ENCODE results near the gene ADGRB3. TPM values are rescaled to one million over a fixed set of nuclear protein-coding genes. Genes with fewer than 3 reads are reported as not detected.
"Not testable (repeated sequence)": the region's sequence is repeated elsewhere in the genome, so short reads cannot be mapped to it uniquely, and the experiment has no call there.

ADGRB3 gene
- total and polyA plus RNA-seq, 5 experiments from 2014 or later: not detected

DNA sequence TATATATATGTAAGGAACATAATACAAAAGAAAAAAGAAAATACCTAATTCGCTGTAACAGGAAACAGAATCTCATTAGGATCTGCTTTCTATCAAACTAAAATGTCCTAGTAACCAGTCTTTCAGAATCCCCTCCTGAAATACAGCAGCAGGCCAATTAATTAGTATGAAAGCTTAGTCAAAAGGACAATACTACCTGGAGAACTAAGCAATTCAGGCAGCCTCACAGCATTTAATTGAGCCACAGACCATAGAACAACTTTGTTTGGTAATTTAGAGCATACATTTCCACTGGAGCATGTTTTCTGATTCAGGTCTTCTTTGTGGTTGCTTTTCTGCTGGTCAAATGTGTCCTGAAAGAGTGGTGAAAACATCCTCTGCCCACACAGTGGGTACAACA is 645.8 kb downstream of the ADGRB3 start:
- H3K4me1 Mint-ChIP-seq: no peaks in the 10 kb centered on the region
- H3K27ac Mint-ChIP-seq: no peak overlapping the region
- ATAC-seq: no peak

GRCh38 chr6:69284176-69284730 is 649.2 kb downstream of the ADGRB3 start:
- Mint-ChIP-seq H3K27me3 (no peaks in the 10 kb centered on the region), H3K27ac (no peak overlapping the region), H3K36me3 (no peaks in the 10 kb centered on the region), H3K4me3 (no peak overlapping the region), H3K9me3 (peaks cover 0 to 10% (median 2%) of the 10 kb centered on the region in 9 donors), H3K4me1 (no peaks in the 10 kb centered on the region)
- POLR2A ChIA-PET: no interaction called here
- DNase-seq (no peak), ATAC-seq (no peak)

More for the DNA sequence above, 645.8 kb downstream of the ADGRB3 start:
- Mint-ChIP-seq H3K4me3 (no peak overlapping the region), H3K36me3 (no peaks in the 10 kb centered on the region), H3K27me3 (no peaks in the 10 kb centered on the region), H3K9me3 (peaks cover 0 to 13% (median 2%) of the 10 kb centered on the region in 9 donors)
- POLR2A ChIA-PET: no interaction called here
- DNase-seq: no peak

DNA sequence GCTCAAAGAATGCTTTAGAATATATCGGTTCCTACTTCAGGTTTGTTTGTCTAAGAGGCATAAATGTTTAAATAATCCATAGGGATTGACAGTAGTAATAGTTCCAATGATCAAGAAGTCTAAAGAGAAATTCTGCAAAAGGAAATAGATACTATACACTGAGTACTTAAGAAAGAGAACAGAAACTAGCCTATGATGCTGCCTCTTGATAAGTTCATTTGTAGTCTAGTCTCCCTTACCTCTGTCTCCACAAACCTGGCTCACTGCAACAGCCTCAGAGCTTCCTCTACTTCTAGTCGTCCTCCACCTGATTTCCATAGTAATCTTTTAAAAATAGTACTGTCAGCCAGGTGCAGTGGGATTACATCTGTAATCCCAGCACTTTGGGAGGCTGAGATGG is 650.0 kb downstream of the ADGRB3 start:
- H3K4me3 Mint-ChIP-seq: no peak overlapping the region
- no peaks in the 10 kb centered on the region for H3K4me1 Mint-ChIP-seq
- POLR2A ChIA-PET: no interaction called here
- H3K27ac Mint-ChIP-seq: no peak overlapping the region
- peaks cover 0 to 14% (median 2%) of the 10 kb centered on the region in 9 donors for H3K9me3 Mint-ChIP-seq
- no peaks in the 10 kb centered on the region for H3K27me3 Mint-ChIP-seq
- ATAC-seq (no peak), DNase-seq (no peak)
- H3K36me3 Mint-ChIP-seq: no peaks in the 10 kb centered on the region

- POLR2A ChIA-PET: no interaction called here
- Mint-ChIP-seq H3K9me3 (peaks cover 0 to 14% (median 2%) of the 10 kb centered on the region in 9 donors), H3K27ac (no peak overlapping the region), H3K27me3 (no peaks in the 10 kb centered on the region), H3K4me1 (no peaks in the 10 kb centered on the region), H3K36me3 (no peaks in the 10 kb centered on the region), H3K4me3 (no peak overlapping the region)
- no peak for DNase-seq
- ATAC-seq: no peak
Measured at GRCh38 chr6:69286331-69286730, 651.2 kb downstream of the ADGRB3 start.

- ATAC-seq, DNase-seq, H3K9me3 Mint-ChIP-seq, H3K27ac Mint-ChIP-seq, H3K27me3 Mint-ChIP-seq, H3K4me1 Mint-ChIP-seq, POLR2A ChIA-PET, H3K36me3 Mint-ChIP-seq, H3K4me3 Mint-ChIP-seq: not testable (repeated sequence)
Measured at GRCh38 chr6:69288198-69288597, 653.1 kb downstream of the ADGRB3 start.

DNA sequence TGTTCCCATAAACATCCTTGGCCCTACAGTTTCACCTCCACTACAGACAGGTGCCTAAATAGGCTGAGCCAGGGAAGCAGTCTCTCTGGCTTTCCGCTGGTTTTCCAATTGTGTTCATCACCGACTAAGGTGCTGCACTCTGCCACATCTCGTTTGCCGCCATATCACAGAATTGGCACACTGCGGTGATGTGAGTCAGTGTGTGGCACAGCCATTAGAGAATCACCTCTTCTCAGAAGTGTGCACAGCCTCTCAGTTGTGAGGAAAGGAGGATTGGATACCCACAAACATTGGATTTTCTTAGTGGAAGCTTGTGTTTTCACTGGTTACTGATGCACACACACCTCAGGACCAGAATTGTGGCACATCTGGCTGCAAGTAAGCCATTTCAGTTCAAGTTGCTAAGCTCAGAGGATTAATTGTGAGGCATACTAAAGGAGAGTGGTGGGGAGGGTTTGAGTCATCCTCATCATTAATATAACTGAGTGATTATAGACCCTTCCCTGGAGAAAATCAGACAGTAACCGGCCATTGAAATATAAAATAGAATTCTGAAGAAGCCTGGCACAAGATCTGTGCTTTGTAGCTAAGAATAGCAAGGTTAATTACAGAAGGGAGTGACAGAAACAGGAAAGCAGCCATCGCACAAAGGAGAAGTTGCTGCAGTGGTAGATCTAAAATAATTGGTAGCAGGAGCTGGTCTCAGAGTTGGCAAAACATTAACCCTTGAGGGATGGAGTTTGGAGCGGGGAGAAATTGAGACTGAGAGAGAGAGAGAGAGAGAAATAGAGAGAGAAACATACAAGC is 654.8 kb downstream of the ADGRB3 start:
- Mint-ChIP-seq H3K4me1 (no peaks in the 10 kb centered on the region), H3K4me3 (no peak overlapping the region), H3K9me3 (peaks cover 0 to 9% (median 0%) of the 10 kb centered on the region in 9 donors), H3K27ac (no peak overlapping the region), H3K36me3 (no peaks in the 10 kb centered on the region), H3K27me3 (no peaks in the 10 kb centered on the region)
- no peak for ATAC-seq
- POLR2A ChIA-PET: no interaction called here
- DNase-seq: no peak

DNA sequence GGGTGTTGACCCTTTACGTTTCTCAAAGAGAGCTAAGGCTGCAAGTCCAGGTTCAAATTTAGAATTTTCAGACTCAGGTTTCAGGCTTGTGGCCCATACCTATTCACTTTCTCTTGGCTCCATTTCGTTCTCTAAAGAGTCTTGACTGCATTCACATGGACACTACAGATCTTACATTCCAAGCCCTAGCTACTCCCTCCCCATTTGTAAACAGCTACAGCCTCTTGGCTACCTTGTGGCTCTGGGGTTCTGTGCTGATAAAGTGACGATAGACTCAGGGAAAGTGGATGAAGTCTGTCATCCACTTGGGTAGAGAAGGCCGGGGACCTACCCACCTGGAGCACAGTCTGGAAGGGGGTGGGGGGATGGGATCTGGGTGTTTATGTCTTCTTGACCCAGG is 658.4 kb downstream of the ADGRB3 start:
- POLR2A ChIA-PET: no interaction called here
- Mint-ChIP-seq H3K27me3 (no peaks in the 10 kb centered on the region), H3K36me3 (no peaks in the 10 kb centered on the region), H3K4me3 (no peak overlapping the region), H3K9me3 (peaks cover 0 to 7% (median 2%) of the 10 kb centered on the region in 9 donors), H3K27ac (no peak overlapping the region), H3K4me1 (no peaks in the 10 kb centered on the region)
- DNase-seq (no peak), ATAC-seq (no peak)

- no peaks in the 10 kb centered on the region for H3K36me3 Mint-ChIP-seq
- no peaks in the 10 kb centered on the region for H3K4me1 Mint-ChIP-seq
- POLR2A ChIA-PET: no interaction called here
- no peak for ATAC-seq
- no peak overlapping the region for H3K27ac Mint-ChIP-seq
- DNase-seq: no peak
- peaks cover 0 to 9% (median 2%) of the 10 kb centered on the region in 9 donors for H3K9me3 Mint-ChIP-seq
- H3K27me3 Mint-ChIP-seq: no peaks in the 10 kb centered on the region
- no peak overlapping the region for H3K4me3 Mint-ChIP-seq
Measured at GRCh38 chr6:69294407-69294806, 659.3 kb downstream of the ADGRB3 start.

GRCh38 chr6:69294862-69295261 is 659.8 kb downstream of the ADGRB3 start:
- Mint-ChIP-seq H3K27ac (no peak overlapping the region), H3K36me3 (no peaks in the 10 kb centered on the region), H3K9me3 (peaks cover 0 to 9% (median 0%) of the 10 kb centered on the region in 9 donors), H3K27me3 (no peaks in the 10 kb centered on the region), H3K4me3 (no peak overlapping the region), H3K4me1 (no peaks in the 10 kb centered on the region)
- POLR2A ChIA-PET: no interaction called here
- no peak for DNase-seq
- no peak for ATAC-seq

- no peak overlapping the region for H3K27ac Mint-ChIP-seq
- H3K36me3 Mint-ChIP-seq: no peaks in the 10 kb centered on the region
- ATAC-seq (no peak), DNase-seq (no peak)
- H3K4me3 Mint-ChIP-seq: no peak overlapping the region
- POLR2A ChIA-PET: no interaction called here
- peaks cover 0 to 21% (median 3%) of the 10 kb centered on the region in 9 donors for H3K9me3 Mint-ChIP-seq
- H3K4me1 Mint-ChIP-seq: no peaks in the 10 kb centered on the region
- H3K27me3 Mint-ChIP-seq: no peaks in the 10 kb centered on the region
Measured at GRCh38 chr6:69303382-69303781, 668.3 kb downstream of the ADGRB3 start.

DNA sequence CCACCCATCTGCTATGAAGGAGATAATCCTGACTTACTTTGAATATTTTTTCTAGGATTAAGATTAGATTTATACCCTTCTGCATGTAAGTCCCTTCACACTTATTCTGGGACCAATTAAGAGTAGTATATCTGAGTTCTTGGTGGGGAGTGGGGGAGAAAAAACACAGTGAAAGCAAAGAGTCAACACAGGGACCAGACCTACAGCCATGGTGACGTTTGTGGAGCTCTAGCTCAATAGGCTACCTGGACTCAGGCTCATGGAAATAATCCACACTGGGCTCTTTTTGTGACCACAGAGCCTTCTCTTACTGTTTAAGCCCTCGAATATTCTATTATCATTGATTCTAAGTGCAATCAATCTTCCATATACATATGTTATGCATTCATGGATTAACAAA is 670.4 kb downstream of the ADGRB3 start:
- POLR2A ChIA-PET: no interaction called here
- Mint-ChIP-seq H3K27me3 (no peaks in the 10 kb centered on the region), H3K9me3 (peaks cover 0 to 21% (median 4%) of the 10 kb centered on the region in 9 donors), H3K4me1 (no peaks in the 10 kb centered on the region), H3K4me3 (no peak overlapping the region), H3K36me3 (no peaks in the 10 kb centered on the region), H3K27ac (no peak overlapping the region)
- ATAC-seq (no peak), DNase-seq (no peak)

GRCh38 chr6:69308584-69308983 is 673.5 kb downstream of the ADGRB3 start:
- ATAC-seq (no peak), DNase-seq (no peak)
- Mint-ChIP-seq H3K9me3 (peaks cover 0 to 11% (median 4%) of the 10 kb centered on the region in 9 donors), H3K27ac (no peak overlapping the region), H3K27me3 (no peaks in the 10 kb centered on the region), H3K36me3 (no peaks in the 10 kb centered on the region), H3K4me3 (no peak overlapping the region), H3K4me1 (no peaks in the 10 kb centered on the region)
- POLR2A ChIA-PET: no interaction called here

DNA sequence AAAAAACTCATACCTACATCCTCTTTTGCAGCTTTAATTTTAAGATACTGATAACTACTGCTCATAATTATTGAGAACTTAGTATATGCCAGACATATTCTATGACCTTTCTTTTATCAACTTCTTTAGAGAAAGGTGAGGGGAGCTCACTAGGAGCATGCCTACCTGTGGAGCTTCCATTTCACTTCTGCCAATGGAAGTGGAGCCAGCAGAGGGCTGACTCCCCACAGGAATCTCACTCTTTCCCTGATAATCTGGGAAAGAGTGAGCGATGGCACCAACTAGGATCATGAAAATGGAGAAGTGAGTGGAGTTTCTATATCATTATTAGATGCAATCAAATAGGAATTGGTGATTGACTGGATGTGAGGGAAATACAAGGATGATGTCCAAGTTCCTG is 676.8 kb downstream of the ADGRB3 start:
- no peaks in the 10 kb centered on the region for H3K27me3 Mint-ChIP-seq

DNA sequence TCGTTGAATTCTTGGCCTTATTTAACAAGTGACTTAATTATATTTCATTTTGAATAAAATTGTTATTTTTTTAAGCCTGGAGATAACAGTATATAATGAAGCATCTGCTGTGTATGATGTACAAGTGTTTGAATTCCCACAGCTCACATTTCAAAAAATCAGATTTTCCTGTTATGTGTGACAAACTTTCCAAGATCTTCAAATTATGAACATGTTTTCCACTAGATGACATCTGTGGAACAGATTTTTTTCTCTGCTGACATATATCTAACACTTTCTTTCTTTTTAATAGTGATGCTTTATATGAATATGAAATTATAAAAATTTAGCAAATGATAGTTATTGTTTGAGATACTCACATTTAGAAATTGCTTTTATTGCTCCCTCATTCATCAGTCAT is 678.9 kb downstream of the ADGRB3 start:
- H3K4me1 Mint-ChIP-seq: no peaks in the 10 kb centered on the region
- POLR2A ChIA-PET: no interaction called here
- H3K36me3 Mint-ChIP-seq: no peaks in the 10 kb centered on the region
- H3K4me3 Mint-ChIP-seq: no peak overlapping the region
- no peaks in the 10 kb centered on the region for H3K27me3 Mint-ChIP-seq
- DNase-seq (no peak), ATAC-seq (no peak)
- peaks cover 0 to 6% (median 0%) of the 10 kb centered on the region in 9 donors for H3K9me3 Mint-ChIP-seq
- no peak overlapping the region for H3K27ac Mint-ChIP-seq

More for the DNA sequence above, 676.8 kb downstream of the ADGRB3 start:
- DNase-seq (no peak), ATAC-seq (no peak)
- Mint-ChIP-seq H3K9me3 (peaks cover 0 to 11% (median 4%) of the 10 kb centered on the region in 9 donors), H3K36me3 (no peaks in the 10 kb centered on the region), H3K27ac (no peak overlapping the region), H3K4me3 (no peak overlapping the region), H3K4me1 (no peaks in the 10 kb centered on the region)
- POLR2A ChIA-PET: no interaction called here

All from naive thymus-derived CD8-positive, alpha-beta T cell (primary cell).